ENCODE data around the gene CEP131.
A peak's percentile ranks its signal among the peaks of the same experiment; 100 is the strongest.

CEP131 gene

GRCh38 chr17:81222906-81223761 is at the start of gene CEP131 (continued):
- no peak for TF ChIP-seq ZXDB (tag by site-specific recombination; IDR thresholded peaks at IDR 0.05)
- TF ChIP-seq ZNF174 (tag by site-specific recombination; IDR thresholded peaks at IDR 0.05) = no peak
- 0 out of 2 replicates have a peak, but pooled peaks have one; percentile 29 for TF ChIP-seq IKZF3 (tag by site-specific recombination; IDR thresholded peaks at IDR 0.05)
- peak; percentile 81; the same call in 1 of the 2 replicates for TF ChIP-seq MZF1 (tag by site-specific recombination; IDR thresholded peaks at IDR 0.05; ENCODE audit: borderline replicate concordance)
- no peak for TF ChIP-seq ZNF138 (tag by site-specific recombination; IDR thresholded peaks at IDR 0.05; ENCODE audit: borderline replicate concordance)
- no peak for TF ChIP-seq ZNF18 (tag by site-specific recombination; IDR thresholded peaks at IDR 0.05)
- TF ChIP-seq ZBTB48 (tag by site-specific recombination; IDR thresholded peaks at IDR 0.05) = peak; percentile 82
- TF ChIP-seq ZNF223 (tag by site-specific recombination; IDR thresholded peaks at IDR 0.05) = no peak
- no peak for TF ChIP-seq ZNF140 (tag by site-specific recombination; IDR thresholded peaks at IDR 0.05)
- TF ChIP-seq, protein P1, sequence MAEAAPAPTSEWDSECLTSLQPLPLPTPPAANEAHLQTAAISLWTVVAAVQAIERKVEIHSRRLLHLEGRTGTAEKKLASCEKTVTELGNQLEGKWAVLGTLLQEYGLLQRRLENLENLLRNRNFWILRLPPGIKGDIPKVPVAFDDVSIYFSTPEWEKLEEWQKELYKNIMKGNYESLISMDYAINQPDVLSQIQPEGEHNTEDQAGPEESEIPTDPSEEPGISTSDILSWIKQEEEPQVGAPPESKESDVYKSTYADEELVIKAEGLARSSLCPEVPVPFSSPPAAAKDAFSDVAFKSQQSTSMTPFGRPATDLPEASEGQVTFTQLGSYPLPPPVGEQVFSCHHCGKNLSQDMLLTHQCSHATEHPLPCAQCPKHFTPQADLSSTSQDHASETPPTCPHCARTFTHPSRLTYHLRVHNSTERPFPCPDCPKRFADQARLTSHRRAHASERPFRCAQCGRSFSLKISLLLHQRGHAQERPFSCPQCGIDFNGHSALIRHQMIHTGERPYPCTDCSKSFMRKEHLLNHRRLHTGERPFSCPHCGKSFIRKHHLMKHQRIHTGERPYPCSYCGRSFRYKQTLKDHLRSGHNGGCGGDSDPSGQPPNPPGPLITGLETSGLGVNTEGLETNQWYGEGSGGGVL (tag by site-specific recombination; IDR thresholded peaks at IDR 0.05) = no peak
- peak; percentile 86; the same call in 1 of the 2 replicates for TF ChIP-seq REPIN1 (tag by site-specific recombination; IDR thresholded peaks at IDR 0.05; ENCODE audit: low read depth)
- TF ChIP-seq ZFP69B (tag by site-specific recombination; IDR thresholded peaks at IDR 0.05) = peak; percentile 78
- TF ChIP-seq ZNF132 (tag by site-specific recombination; IDR thresholded peaks at IDR 0.05; ENCODE audit: borderline replicate concordance) = no peak
- TF ChIP-seq ZNF416 (tag by site-specific recombination; IDR thresholded peaks at IDR 0.05) = no peak
- no peak for TF ChIP-seq ZNF654 (tag by site-specific recombination; IDR thresholded peaks at IDR 0.05; ENCODE audit: low read depth)
- TF ChIP-seq SCRT2 (tag by site-specific recombination; IDR thresholded peaks at IDR 0.05) = no peak
- no peak for TF ChIP-seq ZNF214 (tag by site-specific recombination; IDR thresholded peaks at IDR 0.05; ENCODE audit: borderline replicate concordance)
- TF ChIP-seq, protein P2, sequence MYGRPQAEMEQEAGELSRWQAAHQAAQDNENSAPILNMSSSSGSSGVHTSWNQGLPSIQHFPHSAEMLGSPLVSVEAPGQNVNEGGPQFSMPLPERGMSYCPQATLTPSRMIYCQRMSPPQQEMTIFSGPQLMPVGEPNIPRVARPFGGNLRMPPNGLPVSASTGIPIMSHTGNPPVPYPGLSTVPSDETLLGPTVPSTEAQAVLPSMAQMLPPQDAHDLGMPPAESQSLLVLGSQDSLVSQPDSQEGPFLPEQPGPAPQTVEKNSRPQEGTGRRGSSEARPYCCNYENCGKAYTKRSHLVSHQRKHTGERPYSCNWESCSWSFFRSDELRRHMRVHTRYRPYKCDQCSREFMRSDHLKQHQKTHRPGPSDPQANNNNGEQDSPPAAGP (tag by site-specific recombination; IDR thresholded peaks at IDR 0.05) = peak; percentile 48
- TF ChIP-seq ZNF677 (tag by site-specific recombination; IDR thresholded peaks at IDR 0.05) = no peak
- TF ChIP-seq, protein P3, sequence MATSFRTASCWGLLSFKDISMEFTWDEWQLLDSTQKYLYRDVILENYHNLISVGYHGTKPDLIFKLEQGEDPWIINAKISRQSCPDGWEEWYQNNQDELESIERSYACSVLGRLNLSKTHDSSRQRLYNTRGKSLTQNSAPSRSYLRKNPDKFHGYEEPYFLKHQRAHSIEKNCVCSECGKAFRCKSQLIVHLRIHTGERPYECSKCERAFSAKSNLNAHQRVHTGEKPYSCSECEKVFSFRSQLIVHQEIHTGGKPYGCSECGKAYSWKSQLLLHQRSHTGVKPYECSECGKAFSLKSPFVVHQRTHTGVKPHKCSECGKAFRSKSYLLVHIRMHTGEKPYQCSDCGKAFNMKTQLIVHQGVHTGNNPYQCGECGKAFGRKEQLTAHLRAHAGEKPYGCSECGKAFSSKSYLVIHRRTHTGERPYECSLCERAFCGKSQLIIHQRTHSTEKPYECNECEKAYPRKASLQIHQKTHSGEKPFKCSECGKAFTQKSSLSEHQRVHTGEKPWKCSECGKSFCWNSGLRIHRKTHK (tag by site-specific recombination; IDR thresholded peaks at IDR 0.05) = no peak
- no peak for TF ChIP-seq ZNF23 (tag by site-specific recombination; IDR thresholded peaks at IDR 0.05; ENCODE audit: borderline replicate concordance)
- TF ChIP-seq, protein P4, sequence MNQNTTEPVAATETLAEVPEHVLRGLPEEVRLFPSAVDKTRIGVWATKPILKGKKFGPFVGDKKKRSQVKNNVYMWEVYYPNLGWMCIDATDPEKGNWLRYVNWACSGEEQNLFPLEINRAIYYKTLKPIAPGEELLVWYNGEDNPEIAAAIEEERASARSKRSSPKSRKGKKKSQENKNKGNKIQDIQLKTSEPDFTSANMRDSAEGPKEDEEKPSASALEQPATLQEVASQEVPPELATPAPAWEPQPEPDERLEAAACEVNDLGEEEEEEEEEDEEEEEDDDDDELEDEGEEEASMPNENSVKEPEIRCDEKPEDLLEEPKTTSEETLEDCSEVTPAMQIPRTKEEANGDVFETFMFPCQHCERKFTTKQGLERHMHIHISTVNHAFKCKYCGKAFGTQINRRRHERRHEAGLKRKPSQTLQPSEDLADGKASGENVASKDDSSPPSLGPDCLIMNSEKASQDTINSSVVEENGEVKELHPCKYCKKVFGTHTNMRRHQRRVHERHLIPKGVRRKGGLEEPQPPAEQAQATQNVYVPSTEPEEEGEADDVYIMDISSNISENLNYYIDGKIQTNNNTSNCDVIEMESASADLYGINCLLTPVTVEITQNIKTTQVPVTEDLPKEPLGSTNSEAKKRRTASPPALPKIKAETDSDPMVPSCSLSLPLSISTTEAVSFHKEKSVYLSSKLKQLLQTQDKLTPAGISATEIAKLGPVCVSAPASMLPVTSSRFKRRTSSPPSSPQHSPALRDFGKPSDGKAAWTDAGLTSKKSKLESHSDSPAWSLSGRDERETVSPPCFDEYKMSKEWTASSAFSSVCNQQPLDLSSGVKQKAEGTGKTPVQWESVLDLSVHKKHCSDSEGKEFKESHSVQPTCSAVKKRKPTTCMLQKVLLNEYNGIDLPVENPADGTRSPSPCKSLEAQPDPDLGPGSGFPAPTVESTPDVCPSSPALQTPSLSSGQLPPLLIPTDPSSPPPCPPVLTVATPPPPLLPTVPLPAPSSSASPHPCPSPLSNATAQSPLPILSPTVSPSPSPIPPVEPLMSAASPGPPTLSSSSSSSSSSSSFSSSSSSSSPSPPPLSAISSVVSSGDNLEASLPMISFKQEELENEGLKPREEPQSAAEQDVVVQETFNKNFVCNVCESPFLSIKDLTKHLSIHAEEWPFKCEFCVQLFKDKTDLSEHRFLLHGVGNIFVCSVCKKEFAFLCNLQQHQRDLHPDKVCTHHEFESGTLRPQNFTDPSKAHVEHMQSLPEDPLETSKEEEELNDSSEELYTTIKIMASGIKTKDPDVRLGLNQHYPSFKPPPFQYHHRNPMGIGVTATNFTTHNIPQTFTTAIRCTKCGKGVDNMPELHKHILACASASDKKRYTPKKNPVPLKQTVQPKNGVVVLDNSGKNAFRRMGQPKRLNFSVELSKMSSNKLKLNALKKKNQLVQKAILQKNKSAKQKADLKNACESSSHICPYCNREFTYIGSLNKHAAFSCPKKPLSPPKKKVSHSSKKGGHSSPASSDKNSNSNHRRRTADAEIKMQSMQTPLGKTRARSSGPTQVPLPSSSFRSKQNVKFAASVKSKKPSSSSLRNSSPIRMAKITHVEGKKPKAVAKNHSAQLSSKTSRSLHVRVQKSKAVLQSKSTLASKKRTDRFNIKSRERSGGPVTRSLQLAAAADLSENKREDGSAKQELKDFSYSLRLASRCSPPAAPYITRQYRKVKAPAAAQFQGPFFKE (tag by site-specific recombination; IDR thresholded peaks at IDR 0.05; ENCODE audit: borderline replicate concordance) = no peak
- no peak for TF ChIP-seq ZNF621 (tag by site-specific recombination; IDR thresholded peaks at IDR 0.05)
- peak; percentile 60; the same call in 1 of the 2 replicates for TF ChIP-seq KLF16 (tag by site-specific recombination; IDR thresholded peaks at IDR 0.05)
- TF ChIP-seq TRIM28 (IDR thresholded peaks at IDR 0.05; ENCODE audit: borderline replicate concordance, low read length) = no peak
- TF ChIP-seq ZIC2 (tag by site-specific recombination; IDR thresholded peaks at IDR 0.05) = peak; percentile 81
- peak; percentile 68 for TF ChIP-seq KLF1 (tag by site-specific recombination; IDR thresholded peaks at IDR 0.05)
- peak; percentile 33; the same call in 1 of the 2 replicates for TF ChIP-seq ZEB2 (tag by site-specific recombination; IDR thresholded peaks at IDR 0.05)
